D721Med (cell line): ENCODE results near the gene TMEM125.

Experiments
- DNase-seq: peaks from one replicate; pipeline ENCODE4 v3.0.0; 2011; ENCODE audit warnings: low spot score; ENCODE audit not compliant: insufficient read length
- FAIRE-seq: peaks from 2 replicates; lab custom pipeline; 2011; peaks lifted over from hg19 to GRCh38; lab: Jason Lieb, UNC
- CTCF ChIP-seq: IDR thresholded peaks from 2 replicates; pipeline ENCODE4 v1.5.1; 2012; ENCODE audit warnings: mild to moderate bottlenecking, control low read depth; ENCODE audit not compliant: insufficient read depth; ENCODE audit errors: missing control alignments

The TMEM125 gene

GRCh38 chr1:43229826-43230780 is 39.7 kb upstream of the TMEM125 start:
- TF ChIP-seq CTCF: no peak
- no peak for FAIRE-seq

GRCh38 chr1:43232074-43232473 is 37.7 kb upstream of the TMEM125 start:
- no peak for DNase-seq
- FAIRE-seq: no peak
- TF ChIP-seq CTCF: no peak

More at GRCh38 chr1:43229826-43230780, 39.7 kb upstream of the TMEM125 start:
- DNase-seq: no peak

GRCh38 chr1:43232482-43232881 is 37.3 kb upstream of the TMEM125 start:
- FAIRE-seq: no peak
- TF ChIP-seq CTCF: no peak
- no peak for DNase-seq

GRCh38 chr1:43233631-43234030 is 36.2 kb upstream of the TMEM125 start:
- DNase-seq: no peak
- no peak for FAIRE-seq
- no peak for TF ChIP-seq CTCF

GRCh38 chr1:43234267-43234666 is 35.5 kb upstream of the TMEM125 start:
- FAIRE-seq: no peak
- no peak for DNase-seq
- no peak for TF ChIP-seq CTCF

GRCh38 chr1:43235040-43235439 is 34.7 kb upstream of the TMEM125 start:
- TF ChIP-seq CTCF: no peak

More at GRCh38 chr1:43235040-43235439, 34.7 kb upstream of the TMEM125 start:
- DNase-seq (no peak), FAIRE-seq (no peak)
